HG03103 (cell line): ENCODE measurements around the gene BRD7.

Experiments
- ATAC-seq: cut with Tn5 transposase; IDR thresholded peaks from one replicate; pipeline ENCODE4 v1.9.1; 2021; ENCODE audit warnings: low read depth; ENCODE audit not compliant: unreplicated experiment

BRD7 gene

GRCh38 chr16:50390371-50390771 is 21.6 kb upstream of the BRD7 start:
- no peak for ATAC-seq

GRCh38 chr16:50389900-50390299 is 21.1 kb upstream of the BRD7 start:
- ATAC-seq = no peak

DNA sequence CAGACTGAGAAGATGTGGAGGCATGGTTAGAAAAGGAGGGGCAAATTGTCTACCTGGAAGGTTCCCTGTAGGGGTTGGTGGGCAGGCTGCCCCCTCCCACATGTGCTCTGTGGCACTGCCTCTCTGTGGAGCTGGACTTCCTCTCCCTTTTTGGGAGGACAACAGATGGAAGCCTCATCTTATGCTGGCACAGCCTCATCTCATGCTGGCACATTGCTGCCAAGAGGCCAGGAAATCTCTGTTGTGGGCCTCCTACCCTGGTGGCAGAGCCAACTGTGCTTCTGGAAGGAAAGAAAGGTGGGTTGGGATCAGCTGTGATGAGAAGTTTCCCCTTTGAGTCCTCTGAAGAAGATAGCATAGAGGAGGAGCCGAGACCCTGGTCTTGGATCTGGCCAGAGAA is 19.7 kb upstream of the BRD7 start:
- ATAC-seq = no peak

- no peak for ATAC-seq
These were observed 18.0 kb upstream of the BRD7 start for GRCh38 chr16:50386774-50387173.

DNA sequence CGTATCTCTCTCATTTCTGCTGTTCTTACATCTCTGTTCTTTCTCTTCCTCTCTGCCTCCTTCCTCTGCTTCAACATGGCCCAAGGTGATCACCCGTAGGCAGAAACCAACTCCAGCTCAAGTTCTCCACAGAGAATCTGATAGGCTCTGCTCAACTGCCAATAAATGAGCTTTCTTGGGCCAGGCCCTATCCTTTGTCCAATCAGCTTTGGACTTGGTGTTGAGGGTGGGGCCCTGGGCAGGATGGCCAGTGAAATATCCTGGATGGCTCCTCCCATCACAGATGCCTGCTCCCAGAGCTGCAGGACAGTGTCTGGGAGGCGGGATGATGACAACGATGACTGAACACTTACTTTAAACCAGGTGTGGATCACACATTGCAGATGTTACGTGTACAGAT is 17.4 kb upstream of the BRD7 start:
- ATAC-seq = no peak

DNA sequence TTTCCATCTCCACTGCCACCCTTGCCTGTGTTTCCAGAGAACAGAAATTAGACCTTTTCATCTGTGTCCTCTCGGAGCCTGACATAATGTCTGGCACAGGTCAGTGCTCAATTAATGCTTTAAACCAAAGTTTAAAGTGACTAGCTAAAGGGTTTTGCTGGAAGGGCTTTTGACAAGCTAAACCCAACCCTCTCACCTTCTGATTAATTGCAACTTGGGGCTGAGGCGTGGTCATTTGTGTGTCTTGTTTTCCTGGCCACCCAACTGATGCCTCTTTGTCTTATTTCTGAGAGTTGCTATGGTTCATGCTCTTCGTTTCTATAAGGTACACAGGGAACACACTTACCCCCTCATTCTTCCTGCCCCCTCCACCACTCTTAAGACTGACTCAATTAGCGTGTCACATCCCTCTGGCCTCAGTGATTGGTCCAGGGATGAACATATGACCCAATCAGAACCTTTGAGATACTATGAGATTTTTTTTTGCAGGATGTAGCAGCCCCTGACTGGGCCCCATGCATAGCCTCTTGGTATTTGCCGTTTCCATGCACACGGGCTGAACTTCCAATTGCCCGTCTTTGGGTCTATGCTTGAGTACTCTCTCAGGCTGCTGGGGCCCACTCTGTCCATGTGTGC is 15.8 kb upstream of the BRD7 start:
- no peak for ATAC-seq

DNA sequence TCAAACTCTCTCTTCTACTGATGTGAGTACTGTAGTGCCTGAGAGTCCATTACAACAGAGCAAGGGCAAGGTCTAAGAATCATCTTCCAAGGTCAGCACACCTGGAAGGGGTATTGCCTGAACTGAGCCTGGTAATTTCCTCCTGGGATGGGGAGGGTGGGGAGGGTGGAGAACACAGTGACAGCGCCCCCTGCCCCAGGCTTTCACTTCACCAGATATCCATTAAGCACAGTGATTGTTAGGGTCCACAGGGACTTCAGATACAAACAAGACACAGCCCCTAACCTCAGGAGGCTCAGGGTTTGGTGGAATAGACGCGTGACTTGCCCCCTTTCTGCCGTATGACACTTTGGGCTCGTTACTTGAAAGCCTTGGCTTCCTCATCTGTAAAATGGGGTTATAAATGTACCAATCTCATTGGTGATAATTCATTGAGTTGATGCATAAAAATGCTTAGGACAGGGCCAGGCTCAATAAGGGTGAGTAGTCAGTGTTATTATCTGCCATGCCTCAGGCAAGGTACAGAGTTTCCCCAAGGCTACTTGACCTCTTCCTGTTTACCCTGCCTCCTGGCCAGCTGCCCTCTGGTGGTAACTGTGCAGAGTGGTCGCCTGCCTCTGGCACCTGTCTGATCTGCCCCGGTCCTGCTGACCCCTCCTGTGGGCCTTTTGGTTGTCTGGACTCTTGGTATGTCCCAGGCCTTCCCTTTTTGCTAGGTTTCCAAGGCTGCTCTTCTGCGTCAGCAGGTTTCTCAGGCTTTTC is 13.1 kb upstream of the BRD7 start:
- ATAC-seq = no peak

- no peak for ATAC-seq
These were observed 9.6 kb upstream of the BRD7 start for GRCh38 chr16:50378417-50378816.

GRCh38 chr16:50377001-50377400 is 8.2 kb upstream of the BRD7 start:
- ATAC-seq = no peak

GRCh38 chr16:50373780-50374179 is 5.0 kb upstream of the BRD7 start:
- ATAC-seq = no peak

DNA sequence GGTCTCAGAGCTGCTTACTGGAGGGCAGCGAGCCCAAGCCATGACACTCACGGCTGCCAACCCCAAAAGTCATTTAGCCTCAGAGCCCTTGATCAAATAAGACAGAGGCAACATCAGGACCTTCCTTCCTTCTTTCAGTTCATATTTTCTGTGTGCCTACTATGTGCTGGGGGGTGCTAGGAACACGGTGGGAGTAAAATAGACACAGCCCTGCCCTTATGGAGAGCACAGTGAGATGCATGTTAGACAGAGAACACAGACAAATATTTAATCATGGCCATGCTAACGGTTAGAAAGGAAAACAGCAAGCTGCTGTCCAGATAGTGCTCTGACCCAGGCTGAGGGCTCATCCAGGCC is 4.5 kb upstream of the BRD7 start:
- no peak for ATAC-seq

DNA sequence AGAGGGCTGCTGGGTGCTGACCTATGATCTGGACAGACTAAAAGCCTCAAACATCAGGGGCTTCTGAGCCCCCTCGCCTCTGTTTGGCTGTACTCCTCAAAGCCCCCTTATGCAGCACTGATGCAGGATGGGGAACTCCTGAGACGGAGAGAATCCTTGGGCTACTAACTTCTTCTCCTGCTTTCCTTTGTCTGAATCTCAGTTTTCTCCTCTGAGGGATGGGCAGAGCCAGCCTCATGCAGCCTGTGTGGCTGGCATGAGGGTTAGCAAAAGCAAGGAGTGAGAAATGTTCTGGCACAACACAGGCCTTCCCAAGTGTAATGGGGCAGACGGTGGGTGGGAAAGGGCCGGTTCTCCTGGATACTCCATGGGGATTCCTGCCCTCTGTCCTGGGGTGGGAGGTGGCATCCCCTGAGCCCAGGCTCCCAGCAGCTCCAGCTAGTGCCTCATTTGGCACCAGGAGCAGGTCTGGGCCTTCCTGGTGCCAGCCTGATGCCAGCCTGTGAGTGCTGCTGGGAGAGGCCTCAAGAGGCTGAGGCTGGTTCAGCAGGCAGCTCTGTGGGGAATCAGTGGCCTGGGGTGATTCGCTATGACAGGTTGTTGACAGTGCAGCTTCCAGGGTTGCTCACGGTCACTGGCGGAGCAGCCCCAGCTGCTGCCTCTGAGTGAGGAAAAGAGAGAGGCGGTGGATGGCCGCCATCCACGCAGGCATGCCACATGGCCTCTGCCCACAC is 4.0 kb upstream of the BRD7 start:
- ATAC-seq = no peak

DNA sequence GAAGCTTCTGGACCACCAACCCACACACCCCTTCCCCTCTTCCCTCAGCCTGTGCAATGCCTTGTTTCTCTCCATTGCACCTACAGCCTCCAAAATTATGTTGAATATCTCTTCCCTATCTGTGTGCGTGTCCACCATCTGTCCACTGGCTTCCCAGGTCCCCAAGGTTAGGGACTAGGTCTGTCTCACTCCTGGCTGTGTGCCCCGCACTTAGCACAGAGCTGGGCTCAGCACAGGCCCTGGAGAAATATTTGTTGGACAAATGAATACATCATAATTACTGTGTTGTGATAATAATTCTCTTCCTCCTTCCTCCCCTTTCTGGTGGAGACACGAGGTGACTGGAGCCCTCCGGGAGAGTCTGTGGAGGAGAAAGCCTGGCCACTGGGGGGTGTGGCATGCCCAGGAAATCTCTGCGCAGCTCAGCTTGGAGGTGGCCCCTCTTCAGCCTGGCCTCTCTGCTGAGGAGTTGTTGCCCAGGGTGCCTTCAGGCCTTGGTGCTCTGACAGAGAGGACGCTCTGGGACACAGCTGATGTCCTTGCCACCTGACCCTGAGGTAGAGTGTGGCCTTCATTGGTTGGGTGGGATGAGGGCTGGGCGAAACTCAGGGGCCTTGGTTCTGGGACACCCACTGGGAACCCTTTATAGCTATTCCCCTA is 3.3 kb upstream of the BRD7 start:
- ATAC-seq = no peak

DNA sequence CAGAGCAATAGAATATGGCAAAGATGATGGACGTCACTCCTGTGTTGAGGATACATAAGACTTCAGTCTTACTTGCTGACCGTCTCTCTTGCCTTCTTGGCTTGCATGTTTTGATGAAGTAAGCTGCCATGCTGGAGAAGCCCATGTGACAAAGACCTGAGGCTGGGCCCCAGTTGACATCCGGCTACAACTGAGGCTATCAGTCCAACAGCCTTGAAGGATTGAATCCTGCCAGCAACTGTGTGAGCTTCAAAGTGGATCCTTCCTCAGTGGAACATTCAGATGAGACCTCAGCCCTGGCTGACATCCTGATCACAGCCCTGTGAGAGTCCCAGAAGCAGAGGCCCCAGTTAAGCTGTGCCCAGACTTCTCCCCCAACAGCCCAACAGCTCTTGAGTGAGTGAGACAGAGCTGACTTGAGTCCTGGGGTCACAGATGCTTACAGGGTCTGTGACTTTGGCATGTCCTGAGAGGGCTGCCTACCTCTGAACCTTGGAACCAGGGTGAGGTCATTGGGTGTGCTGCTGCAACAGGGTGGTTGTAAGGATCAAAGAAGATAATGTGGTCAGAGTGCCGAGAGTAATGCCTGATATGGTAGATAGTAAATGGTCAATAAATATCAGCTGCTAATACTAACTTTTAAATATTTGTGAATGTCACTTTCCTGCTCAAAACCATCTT is 2.4 kb upstream of the BRD7 start:
- no peak for ATAC-seq

DNA sequence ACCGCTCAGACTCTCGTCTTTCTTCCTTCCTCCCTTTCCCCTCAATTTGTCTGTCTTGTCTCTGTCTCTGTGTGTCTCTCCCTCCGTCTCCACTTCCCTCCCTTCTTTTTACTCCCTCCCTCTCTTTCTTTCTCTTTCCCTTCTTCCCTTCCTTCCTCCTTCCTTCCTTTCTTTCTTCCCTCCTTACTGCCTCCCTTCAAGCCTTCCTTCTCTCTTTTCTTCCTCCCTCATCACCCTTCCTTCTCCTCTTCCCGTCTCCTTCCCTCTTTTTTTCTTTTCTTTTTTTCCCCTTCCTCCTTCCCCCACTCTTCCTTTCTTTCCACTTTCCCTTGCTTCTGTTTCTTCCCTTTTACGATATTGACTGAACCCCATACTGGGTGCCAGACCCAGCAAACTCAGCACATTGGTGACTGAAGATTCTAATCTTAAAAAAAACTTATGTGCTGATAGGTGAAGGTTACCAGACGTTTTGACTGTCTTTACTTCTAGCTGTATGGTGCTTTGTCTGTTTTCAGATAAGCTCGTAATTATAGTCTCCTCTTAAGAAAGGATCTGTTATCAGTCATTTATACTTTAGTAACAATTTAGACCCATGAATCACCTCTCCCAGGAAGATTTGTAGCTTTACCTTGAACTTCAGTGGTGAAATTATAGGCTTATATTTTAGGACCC is 481 bp upstream of the BRD7 start:
- ATAC-seq = no peak

- ATAC-seq = no peak
These were observed 895 bp downstream of the BRD7 start for GRCh38 chr16:50367777-50368409.

DNA sequence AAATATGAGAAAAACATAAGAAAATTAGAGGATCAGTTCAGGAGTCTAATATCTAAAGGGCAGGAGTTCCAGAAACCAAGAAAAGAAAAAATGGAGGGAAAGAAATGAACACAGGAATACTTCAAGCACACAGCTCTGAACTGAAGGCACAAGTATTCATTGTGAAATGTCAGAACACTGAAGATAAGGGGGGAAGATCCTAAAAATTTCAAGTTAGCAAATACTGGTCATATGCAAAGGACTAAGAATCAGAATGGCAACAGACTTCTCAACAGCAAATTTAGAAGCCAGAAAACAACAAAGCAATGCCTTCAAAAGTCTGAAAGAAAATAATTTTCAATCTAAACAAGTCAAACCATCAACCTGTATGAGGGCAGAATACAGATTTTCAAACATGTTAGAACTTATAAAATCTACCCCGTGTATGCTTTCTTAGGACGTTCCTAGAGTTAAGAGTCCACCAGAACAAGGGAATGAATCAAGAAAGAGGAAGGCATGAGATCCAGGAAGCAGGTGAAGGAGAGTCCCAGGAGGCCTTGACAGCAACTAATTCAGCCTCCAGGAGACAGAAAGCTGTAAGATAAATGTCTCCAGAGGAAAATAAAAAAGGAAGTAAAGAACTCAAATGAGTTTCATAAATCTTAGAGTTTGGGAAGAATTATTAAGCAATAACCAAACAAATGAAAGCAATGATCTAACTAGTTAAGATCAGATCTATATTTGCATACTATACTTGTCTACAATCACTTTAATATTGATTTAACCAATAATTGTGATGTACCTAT is 2.8 kb downstream of the BRD7 start:
- no peak for ATAC-seq

GRCh38 chr16:50363656-50364055 is 5.1 kb downstream of the BRD7 start:
- ATAC-seq = no peak

DNA sequence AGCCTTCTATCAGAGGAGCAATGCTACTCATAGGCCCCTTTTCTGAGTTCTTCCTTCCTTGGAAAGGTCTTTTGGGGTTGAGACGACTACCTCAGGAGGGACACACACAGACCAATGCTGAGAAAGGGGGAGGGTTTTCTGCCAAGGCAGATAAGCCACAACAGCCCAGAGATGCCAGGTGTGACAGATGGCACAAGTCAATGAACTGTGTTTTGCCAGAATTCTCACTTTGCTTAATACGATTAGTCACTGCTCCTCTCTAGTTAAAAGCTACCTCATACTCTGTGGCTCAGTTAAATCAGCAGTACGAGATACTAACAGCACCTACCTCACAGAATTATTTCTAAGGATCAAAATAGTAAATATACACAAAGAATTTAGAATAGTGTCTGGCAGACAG is 8.0 kb downstream of the BRD7 start:
- ATAC-seq = no peak
